ENCODE measurements around the gene SPACA6. TPM values are rescaled to one million over a fixed set of nuclear protein-coding genes. Genes with fewer than 3 reads are reported as not detected.
A peak's percentile ranks its signal among the peaks of the same experiment; 100 is the strongest.
"Not testable (repeated sequence)": the region's sequence is repeated elsewhere in the genome, so short reads cannot be mapped to it uniquely, and the experiment has no call there.

SPACA6 gene
- total RNA-seq, 1 donor from 2014 or later: 4.9 TPM

DNA sequence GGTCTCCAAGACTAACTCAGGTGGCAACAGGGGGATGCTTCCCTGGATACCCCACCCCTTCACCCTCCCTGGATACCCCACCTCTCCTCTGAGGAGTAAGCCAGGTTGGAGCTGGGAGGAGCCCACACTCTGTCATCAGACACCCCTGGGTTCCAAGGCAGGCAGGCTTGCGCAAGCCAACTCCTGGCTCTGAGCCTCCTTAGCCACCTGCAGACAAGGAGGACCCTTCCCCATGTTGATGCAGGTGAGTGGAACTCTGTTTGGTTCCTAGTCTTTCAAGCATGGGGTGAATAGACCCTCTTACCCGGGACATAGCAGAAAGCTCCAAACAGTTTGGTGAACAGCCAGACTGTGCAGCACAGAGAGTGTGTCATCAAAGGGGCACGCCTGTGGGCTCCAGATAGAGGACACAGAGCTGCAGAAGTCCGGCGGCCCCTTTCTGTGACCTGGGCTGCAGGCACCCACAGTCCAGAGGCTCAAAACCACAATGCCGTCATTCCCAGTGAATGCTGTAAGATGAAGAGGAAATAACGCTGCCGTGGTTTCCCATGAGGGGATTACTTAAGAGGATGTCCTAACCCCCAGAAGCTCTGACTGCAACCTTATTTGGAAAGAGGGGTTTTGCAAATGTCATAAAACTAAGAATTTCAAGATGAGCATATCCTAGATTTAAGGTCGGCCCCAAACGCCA is 42.8 kb downstream of the SPACA6 start:
- no peak overlapping the region for H3K4me3 ChIP-seq (ENCODE audit: low read depth, low read length)
- TF ChIP-seq, protein P1, sequence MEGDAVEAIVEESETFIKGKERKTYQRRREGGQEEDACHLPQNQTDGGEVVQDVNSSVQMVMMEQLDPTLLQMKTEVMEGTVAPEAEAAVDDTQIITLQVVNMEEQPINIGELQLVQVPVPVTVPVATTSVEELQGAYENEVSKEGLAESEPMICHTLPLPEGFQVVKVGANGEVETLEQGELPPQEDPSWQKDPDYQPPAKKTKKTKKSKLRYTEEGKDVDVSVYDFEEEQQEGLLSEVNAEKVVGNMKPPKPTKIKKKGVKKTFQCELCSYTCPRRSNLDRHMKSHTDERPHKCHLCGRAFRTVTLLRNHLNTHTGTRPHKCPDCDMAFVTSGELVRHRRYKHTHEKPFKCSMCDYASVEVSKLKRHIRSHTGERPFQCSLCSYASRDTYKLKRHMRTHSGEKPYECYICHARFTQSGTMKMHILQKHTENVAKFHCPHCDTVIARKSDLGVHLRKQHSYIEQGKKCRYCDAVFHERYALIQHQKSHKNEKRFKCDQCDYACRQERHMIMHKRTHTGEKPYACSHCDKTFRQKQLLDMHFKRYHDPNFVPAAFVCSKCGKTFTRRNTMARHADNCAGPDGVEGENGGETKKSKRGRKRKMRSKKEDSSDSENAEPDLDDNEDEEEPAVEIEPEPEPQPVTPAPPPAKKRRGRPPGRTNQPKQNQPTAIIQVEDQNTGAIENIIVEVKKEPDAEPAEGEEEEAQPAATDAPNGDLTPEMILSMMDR (conservative IDR thresholded peaks at IDR 0.05; ENCODE audit: low read depth, low read length): no peak
- no peak for DNase-seq (ENCODE audit: low read depth)

GRCh38 chr19:51737389-51737788 is 44.3 kb downstream of the SPACA6 start:
- TF ChIP-seq, protein P1 (conservative IDR thresholded peaks at IDR 0.05; ENCODE audit: low read depth, low read length): no peak
- H3K4me3 ChIP-seq (ENCODE audit: low read depth, low read length): no peak overlapping the region
- DNase-seq (ENCODE audit: low read depth): no peak

GRCh38 chr19:51737924-51738323 is 44.8 kb downstream of the SPACA6 start:
- no peak for DNase-seq (ENCODE audit: low read depth)

GRCh38 chr19:51738523-51738922 is 45.4 kb downstream of the SPACA6 start:
- H3K4me3 ChIP-seq (ENCODE audit: low read depth, low read length); DNase-seq (ENCODE audit: low read depth): not testable (repeated sequence)

More at GRCh38 chr19:51737924-51738323, 44.8 kb downstream of the SPACA6 start:
- TF ChIP-seq, protein P1 (conservative IDR thresholded peaks at IDR 0.05; ENCODE audit: low read depth, low read length): no peak
- no peak overlapping the region for H3K4me3 ChIP-seq (ENCODE audit: low read depth, low read length)

DNA sequence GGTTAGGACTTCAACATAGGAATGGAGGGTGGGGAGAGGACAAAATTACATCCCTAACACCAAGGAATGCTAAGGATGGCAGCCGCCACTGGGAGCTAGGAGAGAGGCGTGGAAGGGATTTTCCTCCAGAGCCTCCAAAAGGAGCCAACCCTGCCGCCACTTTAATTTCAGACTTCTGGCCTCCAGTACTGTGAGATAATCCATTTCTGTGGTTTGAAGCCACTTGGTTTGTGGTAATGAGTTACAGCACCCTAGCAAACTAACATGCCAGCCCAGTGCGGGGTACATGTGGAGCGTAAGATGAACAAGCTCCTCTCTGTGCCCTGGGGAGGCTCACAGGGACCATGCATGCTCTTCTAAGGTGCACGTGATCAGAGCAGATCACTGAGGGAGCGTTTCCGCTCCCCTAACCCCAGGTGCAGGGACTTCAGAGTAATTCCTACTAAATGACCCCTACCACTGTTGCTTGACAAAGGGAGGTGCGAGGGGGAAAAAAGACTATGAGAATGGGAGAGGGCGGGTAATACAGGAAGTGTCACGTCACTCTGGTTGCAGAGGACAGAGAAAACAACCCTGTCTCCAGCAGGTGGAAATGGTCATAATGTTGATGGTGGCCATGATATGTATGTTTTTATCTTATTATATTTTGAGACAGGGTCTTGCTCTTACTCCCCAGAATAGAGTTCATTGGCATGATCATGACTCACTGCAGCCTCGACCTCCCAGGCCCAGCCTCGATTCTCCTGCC is 46.5 kb downstream of the SPACA6 start:
- DNase-seq (ENCODE audit: low read depth): no peak
- TF ChIP-seq, protein P1 (conservative IDR thresholded peaks at IDR 0.05; ENCODE audit: low read depth, low read length): no peak
- H3K4me3 ChIP-seq (ENCODE audit: low read depth, low read length): no peak overlapping the region

DNA sequence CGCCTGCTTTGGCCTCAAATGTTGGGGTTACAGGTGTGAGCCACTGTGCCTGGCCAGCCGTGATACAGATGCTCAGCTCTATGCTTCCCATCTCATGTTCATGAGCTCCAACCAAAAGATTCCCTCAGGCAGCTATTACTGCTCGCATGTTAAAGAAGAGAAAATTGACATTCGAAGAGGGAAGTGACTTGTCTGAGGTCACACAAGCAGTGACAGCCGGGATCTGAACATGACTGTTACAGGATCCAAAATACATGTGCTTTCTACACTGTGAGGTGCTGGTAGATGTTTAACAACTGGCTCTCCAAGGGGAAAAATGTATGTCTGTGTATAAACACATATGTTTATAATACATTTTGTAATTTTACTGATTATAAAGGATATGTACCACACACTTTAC is 47.2 kb downstream of the SPACA6 start:
- TF ChIP-seq, protein P1 (conservative IDR thresholded peaks at IDR 0.05; ENCODE audit: low read depth, low read length): no peak
- H3K4me3 ChIP-seq (ENCODE audit: low read depth, low read length): no peak overlapping the region
- DNase-seq (ENCODE audit: low read depth): no peak

DNA sequence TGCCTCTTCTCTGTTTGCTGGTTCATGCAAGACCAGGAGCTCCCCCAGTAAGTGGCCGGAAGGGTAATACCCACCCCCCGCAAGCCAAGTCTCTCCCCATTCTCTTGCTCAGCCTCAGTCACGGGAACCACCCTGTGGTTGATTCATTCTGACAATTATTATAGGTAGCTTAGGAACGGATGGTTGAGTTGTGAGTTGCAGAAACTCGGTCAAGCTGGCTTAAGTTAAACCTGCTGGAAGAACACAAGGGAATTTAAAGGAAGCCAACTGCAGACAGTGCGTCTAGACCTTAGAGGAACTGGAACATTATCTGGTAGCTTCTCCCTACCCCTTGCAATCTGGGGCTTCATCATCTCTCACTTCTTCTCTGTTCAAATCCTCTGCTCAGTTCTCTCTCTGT is 49.7 kb downstream of the SPACA6 start:
- DNase-seq (ENCODE audit: low read depth): peak; percentile 58
- no peak overlapping the region for H3K4me3 ChIP-seq (ENCODE audit: low read depth, low read length)
- TF ChIP-seq, protein P1 (conservative IDR thresholded peaks at IDR 0.05; ENCODE audit: low read depth, low read length): no peak

Measured in epithelial cell of proximal tubule (primary cell).